Neural cell (in vitro differentiated cells): ENCODE results near the gene SPZ1. TPM values are rescaled to one million over a fixed set of nuclear protein-coding genes. Genes with fewer than 3 reads are reported as not detected.

ENCODE experiments used
- H2AFZ ChIP-seq: fragments of 200-600, 300-800 bp; sonication (generic), shearing (Covaris generic); 2 replicates; pipeline ENCODE4 v1.6.0; 2014; ENCODE audit warnings: low read depth, mild to moderate bottlenecking, antibody characterized with exemption, low read length, moderate library complexity
- H3F3A ChIP-seq: fragments of 200-600 bp; shearing (Covaris generic); 2 replicates; pipeline ENCODE4 v1.6.1; 2016; ENCODE audit warnings: mild to moderate bottlenecking, moderate library complexity, mixed read lengths, antibody characterized with exemption, low read length; ENCODE audit not compliant: insufficient read depth, poor library complexity, severe bottlenecking
- H3K27ac ChIP-seq: fragments of 200-600, 300-800 bp; sonication (generic), shearing (Covaris generic); 2 replicates; pipeline ENCODE4 v1.5.1; 2014; ENCODE audit warnings: mild to moderate bottlenecking, low read length, moderate library complexity
- H3K27me3 ChIP-seq: fragments of 300-800, 200-600 bp; sonication (generic), shearing (Covaris generic); 2 replicates; pipeline ENCODE4 v1.6.0; 2014; ENCODE audit warnings: mild to moderate bottlenecking, low read depth, low read length, moderate library complexity; ENCODE audit not compliant: insufficient read depth
- H3K36me3 ChIP-seq: fragments of 300-800, 200-600 bp; sonication (generic), shearing (Covaris generic); 2 replicates; pipeline ENCODE4 v1.5.1; 2014; ENCODE audit warnings: mild to moderate bottlenecking, antibody characterized with exemption, low read length, moderate library complexity; ENCODE audit not compliant: insufficient read depth
- H3K4me2 ChIP-seq: fragments of 300-800, 200-600 bp; sonication (generic), shearing (Covaris generic); 2 replicates; pipeline ENCODE4 v1.6.0; 2014; ENCODE audit warnings: mild to moderate bottlenecking, low read length
- H3K4me3 ChIP-seq: fragments of 300-800, 200-600 bp; sonication (generic), shearing (Covaris generic); 2 replicates; pipeline ENCODE4 v1.5.1; 2014; ENCODE audit warnings: mild to moderate bottlenecking, low read length, moderate library complexity
- H3K79me2 ChIP-seq: fragments of 200-600 bp; shearing (Covaris generic); replicated peaks from 2 replicates; pipeline ENCODE4 v1.6.0; 2014; ENCODE audit warnings: mild to moderate bottlenecking, low read length, moderate library complexity; ENCODE audit not compliant: insufficient read depth
- H3K9ac ChIP-seq: fragments of 300-800, 200-600 bp; sonication (generic), shearing (Covaris generic); 2 replicates; pipeline ENCODE4 v1.6.1; 2016; ENCODE audit warnings: mild to moderate bottlenecking, low read length, mixed read lengths
- H3K9me2 ChIP-seq: fragments of 200-600 bp; shearing (Covaris generic); 2 replicates; pipeline ENCODE4 v1.6.1; 2016; ENCODE audit warnings: mild to moderate bottlenecking, low read length, mixed read lengths; ENCODE audit not compliant: insufficient read depth
- H3K9me3 ChIP-seq: fragments of 200-600, 300-800 bp; sonication (generic), shearing (Covaris generic); 2 replicates; pipeline ENCODE4 v1.6.1; 2016; ENCODE audit warnings: mild to moderate bottlenecking, mixed run types, low read length, moderate library complexity, mixed read lengths
- H4K20me1 ChIP-seq: fragments of 200-600 bp; shearing (Covaris generic); 2 replicates; pipeline ENCODE4 v1.6.1; 2016; ENCODE audit warnings: mild to moderate bottlenecking, mixed run types; ENCODE audit not compliant: insufficient read depth
- EP300 ChIP-seq: fragments of 450-650 bp; conservative IDR thresholded peaks from 2 replicates; pipeline ENCODE4 v1.6.1; 2014; ENCODE audit warnings: antibody characterized with exemption, mild to moderate bottlenecking, moderate library complexity; ENCODE audit not compliant: poor library complexity, severe bottlenecking
- EZH2 ChIP-seq: fragments of 200-600, 300-800 bp; shearing (Covaris generic), sonication (generic); IDR thresholded peaks from 2 replicates; pipeline ENCODE4 v1.6.1; 2014; ENCODE audit warnings: antibody characterized with exemption, low read length, borderline replicate concordance, mild to moderate bottlenecking; ENCODE audit not compliant: insufficient read depth, poor library complexity, severe bottlenecking
- MXI1 ChIP-seq: fragments of 450-650 bp; conservative IDR thresholded peaks from 2 replicates; pipeline ENCODE4 v1.6.1; 2014; ENCODE audit warnings: antibody characterized with exemption, mild to moderate bottlenecking; ENCODE audit not compliant: poor library complexity, severe bottlenecking
- POLR2AphosphoS5 ChIP-seq: IDR thresholded peaks from 2 replicates; pipeline ENCODE4 v1.6.1; 2012
- RAD21 ChIP-seq: fragments of 450-650 bp; conservative IDR thresholded peaks from 2 replicates; pipeline ENCODE4 v1.6.1; 2014; ENCODE audit warnings: antibody characterized with exemption, mild to moderate bottlenecking, moderate library complexity
- REST ChIP-seq: IDR thresholded peaks from 2 replicates; pipeline ENCODE4 v1.6.1; 2012; ENCODE audit warnings: borderline replicate concordance
- SMC3 ChIP-seq: fragments of 450-650 bp; conservative IDR thresholded peaks from 2 replicates; pipeline ENCODE4 v1.6.1; 2014; ENCODE audit warnings: antibody characterized with exemption, mild to moderate bottlenecking, moderate library complexity; ENCODE audit not compliant: poor library complexity
- TAF1 ChIP-seq: IDR thresholded peaks from 2 replicates; pipeline ENCODE4 v1.6.1; 2012; ENCODE audit warnings: low read depth
- polyA plus RNA-seq: library from polyadenylated mRNA; depleted of rRNA; stranded (reverse); fragments of >200 nt; gene quantifications from 2 replicates; pipeline ENCODE4 v1.2.3, GENCODE V29; 2014
- TF ChIP-seq, protein P1 (sequence below): fragments of 450-650 bp; IDR thresholded peaks from 2 replicates; pipeline ENCODE4 v1.5.1; 2014; ENCODE audit warnings: antibody characterized with exemption, mild to moderate bottlenecking, moderate library complexity; ENCODE audit not compliant: poor library complexity, severe bottlenecking

The SPZ1 gene
- polyA plus RNA-seq, 1 donor from 2014 or later, result not detected

GRCh38 chr5:80276186-80276585 is 43.6 kb upstream of the SPZ1 start:
- no peak overlapping the region for H3K9ac ChIP-seq
- no peaks in the 10 kb centered on the region for H3K79me2 ChIP-seq
- no peak overlapping the region for H3K4me2 ChIP-seq
- no peak overlapping the region for H3K27ac ChIP-seq
- H3K27me3 ChIP-seq, result no peaks in the 10 kb centered on the region
- H3K9me3 ChIP-seq, result no peaks in the 10 kb centered on the region
- no peak for TF ChIP-seq SMC3
- no peak for TF ChIP-seq EP300
- TF ChIP-seq MXI1, result no peak
- no peak for TF ChIP-seq RAD21
- no peak for TF ChIP-seq EZH2
- no peak for TF ChIP-seq REST
- TF ChIP-seq TAF1, result no peak
- TF ChIP-seq POLR2AphosphoS5, result no peak
- TF ChIP-seq, protein P1, sequence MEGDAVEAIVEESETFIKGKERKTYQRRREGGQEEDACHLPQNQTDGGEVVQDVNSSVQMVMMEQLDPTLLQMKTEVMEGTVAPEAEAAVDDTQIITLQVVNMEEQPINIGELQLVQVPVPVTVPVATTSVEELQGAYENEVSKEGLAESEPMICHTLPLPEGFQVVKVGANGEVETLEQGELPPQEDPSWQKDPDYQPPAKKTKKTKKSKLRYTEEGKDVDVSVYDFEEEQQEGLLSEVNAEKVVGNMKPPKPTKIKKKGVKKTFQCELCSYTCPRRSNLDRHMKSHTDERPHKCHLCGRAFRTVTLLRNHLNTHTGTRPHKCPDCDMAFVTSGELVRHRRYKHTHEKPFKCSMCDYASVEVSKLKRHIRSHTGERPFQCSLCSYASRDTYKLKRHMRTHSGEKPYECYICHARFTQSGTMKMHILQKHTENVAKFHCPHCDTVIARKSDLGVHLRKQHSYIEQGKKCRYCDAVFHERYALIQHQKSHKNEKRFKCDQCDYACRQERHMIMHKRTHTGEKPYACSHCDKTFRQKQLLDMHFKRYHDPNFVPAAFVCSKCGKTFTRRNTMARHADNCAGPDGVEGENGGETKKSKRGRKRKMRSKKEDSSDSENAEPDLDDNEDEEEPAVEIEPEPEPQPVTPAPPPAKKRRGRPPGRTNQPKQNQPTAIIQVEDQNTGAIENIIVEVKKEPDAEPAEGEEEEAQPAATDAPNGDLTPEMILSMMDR, result no peak
- H2AFZ ChIP-seq, result no peak overlapping the region
- H3F3A ChIP-seq, result no peaks in the 10 kb centered on the region
- H4K20me1 ChIP-seq, result no peaks in the 10 kb centered on the region
- no peak overlapping the region for H3K4me3 ChIP-seq
- no peaks in the 10 kb centered on the region for H3K36me3 ChIP-seq
- no peaks in the 10 kb centered on the region for H3K9me2 ChIP-seq

GRCh38 chr5:80277191-80277590 is 42.6 kb upstream of the SPZ1 start:
- H2AFZ ChIP-seq, result no peak overlapping the region
- H3F3A ChIP-seq, result no peaks in the 10 kb centered on the region
- no peak overlapping the region for H3K9ac ChIP-seq
- no peaks in the 10 kb centered on the region for H3K27me3 ChIP-seq
- no peaks in the 10 kb centered on the region for H3K79me2 ChIP-seq
- no peak overlapping the region for H3K4me3 ChIP-seq
- no peak overlapping the region for H3K4me2 ChIP-seq
- no peaks in the 10 kb centered on the region for H3K9me3 ChIP-seq
- no peak for TF ChIP-seq MXI1
- no peak for TF ChIP-seq EP300
- TF ChIP-seq RAD21, result no peak
- TF ChIP-seq TAF1, result no peak
- TF ChIP-seq POLR2AphosphoS5, result no peak
- TF ChIP-seq, protein P1, result no peak
- TF ChIP-seq SMC3, result no peak
- no peak for TF ChIP-seq REST
- TF ChIP-seq EZH2, result no peak
- H3K36me3 ChIP-seq, result no peaks in the 10 kb centered on the region
- no peaks in the 10 kb centered on the region for H3K9me2 ChIP-seq
- H4K20me1 ChIP-seq, result no peaks in the 10 kb centered on the region
- no peak overlapping the region for H3K27ac ChIP-seq
